HG02588 (cell line): ENCODE measurements around the gene ZNF462.

Source experiments
- ATAC-seq: cut with Tn5 transposase; IDR thresholded peaks from one replicate; pipeline ENCODE4 v1.9.1; 2021; ENCODE audit warnings: mild to moderate bottlenecking, moderate library complexity; ENCODE audit not compliant: unreplicated experiment

ZNF462 gene

DNA sequence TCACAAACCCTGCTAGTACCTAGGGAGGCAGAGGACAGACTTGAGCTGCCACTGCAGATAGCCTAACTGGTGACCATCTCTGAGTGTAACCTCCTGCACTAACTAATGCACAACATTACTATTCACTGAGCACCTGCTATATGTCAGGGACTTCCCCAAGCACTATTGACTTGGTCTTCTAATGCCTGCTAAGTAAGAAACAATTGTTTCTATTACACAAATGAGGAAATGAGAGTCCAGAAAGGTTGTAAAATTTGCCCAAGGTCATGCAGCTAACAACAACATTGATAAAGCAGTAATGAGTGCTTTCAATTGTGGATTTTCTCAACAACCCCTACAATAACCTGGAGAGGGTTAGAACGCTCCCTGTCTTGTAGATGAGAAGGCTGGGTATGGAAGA, 183.7 kb downstream of the ZNF462 start:
- ATAC-seq: peak; percentile 96

DNA sequence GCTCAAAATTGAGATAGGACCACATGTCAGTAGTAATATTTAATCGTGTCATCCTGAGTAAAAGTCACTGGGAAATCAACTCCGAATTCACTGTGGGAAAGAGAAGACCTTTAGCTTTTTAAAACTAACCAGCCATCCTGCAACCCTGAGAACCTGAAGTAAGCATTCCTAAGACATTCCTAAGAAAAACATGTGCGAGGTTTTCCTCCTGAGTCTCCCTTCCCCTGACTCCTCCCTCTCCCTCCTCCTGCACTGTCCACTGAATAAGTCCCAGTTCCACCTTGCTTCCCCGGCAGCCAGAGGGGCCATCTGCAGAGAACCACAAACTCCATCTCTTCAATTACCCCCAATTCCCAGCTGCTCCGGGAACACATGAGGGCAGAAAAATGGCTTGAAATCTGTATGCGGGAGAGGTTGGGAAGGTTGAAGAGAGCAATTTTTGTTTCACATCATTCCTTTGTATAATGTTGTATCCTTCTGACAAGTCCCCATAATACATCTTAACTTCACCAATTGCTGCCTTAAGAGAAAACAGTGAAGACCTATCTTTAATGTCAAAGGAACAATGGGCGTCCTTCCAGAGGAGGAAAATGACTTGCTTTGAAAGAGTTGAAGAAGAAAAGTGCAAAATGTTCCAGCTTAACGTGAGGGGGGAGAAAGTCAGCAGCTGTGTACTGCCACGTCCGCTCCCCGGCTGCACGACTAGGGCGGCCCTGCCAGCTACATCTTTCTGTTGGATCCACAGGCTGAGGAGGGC, 186.3 kb downstream of the ZNF462 start:
- no peak for ATAC-seq

DNA sequence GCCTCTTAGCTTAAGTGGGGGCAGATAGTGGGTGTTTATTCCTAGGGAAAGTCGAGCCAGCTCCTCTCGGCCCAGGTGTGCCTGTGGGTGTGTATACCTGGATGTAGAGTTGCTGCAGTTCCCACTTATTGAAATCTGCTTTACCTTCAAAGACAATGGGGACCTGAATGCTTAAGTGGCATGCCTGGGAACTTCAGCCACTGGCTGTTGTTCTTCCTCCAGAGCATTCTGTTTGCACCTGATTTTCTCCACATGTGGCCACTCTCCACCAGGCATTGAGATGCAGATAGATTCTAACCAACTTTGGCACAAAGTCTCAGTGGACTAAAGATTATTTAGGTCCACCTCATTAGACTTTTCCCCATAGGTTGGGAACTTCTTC, 186.8 kb downstream of the ZNF462 start:
- ATAC-seq: no peak

DNA sequence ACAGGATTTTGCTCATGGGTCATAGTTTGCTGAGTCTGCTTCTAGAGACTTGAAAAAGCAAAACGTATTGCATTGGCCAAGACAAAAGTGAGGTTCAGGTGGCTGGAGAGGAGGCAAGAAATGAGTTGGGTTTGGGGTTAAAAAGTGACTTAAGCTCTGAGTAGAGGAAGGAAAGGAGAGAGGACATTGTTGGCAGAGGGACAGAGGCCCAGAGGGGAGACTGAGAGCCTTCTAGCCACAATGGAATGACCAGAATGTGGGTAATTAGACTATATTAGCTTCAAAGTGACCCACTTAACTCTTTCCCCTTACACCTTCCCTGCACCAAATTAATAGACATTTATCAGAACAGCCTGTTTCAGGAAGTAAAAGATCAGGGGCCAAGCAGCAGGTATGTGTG, 188.4 kb downstream of the ZNF462 start:
- no peak for ATAC-seq

DNA sequence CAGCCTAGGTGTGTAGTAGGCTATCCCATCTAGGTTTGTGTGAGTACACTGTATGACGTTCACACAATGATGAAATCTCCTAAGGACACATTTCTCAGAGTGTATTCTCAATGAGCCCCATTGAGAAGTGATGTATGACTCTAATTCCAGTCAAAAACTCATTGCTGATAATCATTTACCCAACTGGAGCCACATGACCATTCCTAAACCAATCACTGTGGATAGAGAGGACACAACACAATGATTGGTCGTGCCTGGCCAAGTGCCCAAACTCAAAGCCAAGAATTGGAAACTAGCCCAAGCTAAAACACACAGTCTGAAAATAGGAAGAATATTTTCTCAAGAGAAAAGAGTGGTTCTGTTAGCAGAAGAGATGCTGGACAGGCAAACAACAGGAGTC, 191.2 kb downstream of the ZNF462 start:
- ATAC-seq: no peak

DNA sequence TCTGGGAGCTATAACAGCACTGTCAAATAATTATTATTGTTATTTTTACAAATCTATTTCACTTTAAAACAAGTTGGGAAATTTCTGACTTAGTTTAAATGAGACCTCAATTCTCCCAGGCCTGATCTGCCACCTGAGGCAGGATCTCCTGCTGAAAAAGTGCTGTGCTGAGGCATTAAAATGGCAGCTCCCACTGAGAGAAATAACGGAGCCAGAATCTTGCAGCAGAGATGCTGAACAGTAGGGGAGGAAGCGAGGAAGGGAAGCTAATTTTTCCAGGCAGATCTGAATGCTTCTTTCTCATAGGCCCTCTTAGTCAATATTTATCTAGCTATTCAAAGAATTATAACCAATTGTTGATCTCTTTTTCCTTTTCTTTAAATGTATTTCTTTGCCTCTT, 196.3 kb downstream of the ZNF462 start:
- ATAC-seq: no peak

DNA sequence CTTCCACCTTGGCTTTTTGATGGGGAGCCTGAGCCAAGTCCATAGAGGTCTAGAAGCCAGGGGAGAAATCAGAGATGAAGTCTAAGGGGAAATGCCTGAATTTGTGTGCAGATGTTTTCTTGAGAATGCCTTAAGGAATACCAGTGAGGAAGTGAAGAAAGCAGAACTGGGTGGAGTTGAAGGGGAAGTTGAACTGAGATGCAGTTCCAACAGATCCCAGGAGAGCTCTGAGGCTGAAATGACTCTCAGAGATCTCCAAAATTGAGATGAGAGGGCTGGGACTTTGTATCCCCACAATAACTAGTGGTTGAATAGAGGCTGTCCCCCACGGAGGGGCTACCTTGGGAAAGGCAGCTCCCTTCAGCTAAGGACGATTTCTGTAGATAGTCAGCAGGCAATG, 197.1 kb downstream of the ZNF462 start:
- ATAC-seq: no peak
